ENCODE results near the gene STRA6. TPM values are rescaled to one million over a fixed set of nuclear protein-coding genes. Genes with fewer than 3 reads are reported as not detected.

The STRA6 gene
- total RNA-seq, 1 donor from 2014 or later: 111 TPM

- Mint-ChIP-seq H3K27ac (no peak within 1 kb of the TSS), H3K4me1 (peaks cover 32% of the 10 kb centered on the region), H3K9me3 (no peaks in the 10 kb centered on the region), H3K27me3 (ENCODE audit: low read depth) (peaks cover 97% of the 10 kb centered on the region), H3K36me3 (peaks cover 2% of the 10 kb centered on the region), H3K4me3 (peak within 1 kb of the TSS; percentile 64)
- peak in 1 of 2 experiments; percentile 50 for DNase-seq (ENCODE audit: low spot score in 2 of 2, unreplicated experiment in 2 of 2)
- no peak for TF ChIP-seq CTCF (IDR thresholded peaks at IDR 0.05; ENCODE audit: unreplicated experiment)
Measured at GRCh38 chr15:74130155-74130848, 72.3 kb downstream of the STRA6 start, which contains the start of gene ISLR2. TSS of gene ISLR2 (plus strand) at chr15:74130586. CDS start at chr15:74132755, 2,169 bp downstream.

DNA sequence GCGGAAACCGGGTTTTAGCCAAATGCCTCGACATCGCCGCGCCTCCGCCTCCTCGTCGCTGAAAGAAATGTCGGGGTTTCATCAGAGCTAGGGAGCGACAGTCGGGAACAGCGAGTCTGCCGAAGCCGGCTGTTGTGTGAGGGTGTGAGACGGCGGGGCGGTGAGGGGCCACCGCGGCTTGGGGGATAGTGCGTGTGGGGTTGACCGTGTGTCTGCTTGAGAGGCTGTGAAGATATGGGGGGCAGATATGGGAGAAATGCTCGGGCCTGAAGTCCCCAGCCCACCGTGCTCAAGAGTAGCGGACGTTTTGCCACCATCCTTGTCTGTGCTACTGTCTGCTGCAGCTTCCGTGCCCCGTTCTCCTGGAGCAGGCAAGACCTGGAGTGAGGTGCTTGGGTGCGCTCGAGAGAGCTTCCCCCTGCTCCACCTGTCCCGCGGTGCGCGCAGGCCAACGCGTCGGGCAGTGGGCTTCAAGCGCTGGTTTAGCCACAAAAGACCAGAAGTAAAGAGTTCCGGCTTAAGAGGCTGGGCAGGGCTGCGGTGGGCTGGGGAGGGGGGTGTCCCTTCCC, 72.9 kb downstream of the STRA6 start:
- H3K4me1 Mint-ChIP-seq: peaks cover 27% of the 10 kb centered on the region
- H3K27me3 Mint-ChIP-seq (ENCODE audit: low read depth): peaks cover 97% of the 10 kb centered on the region
- no peak for TF ChIP-seq CTCF (IDR thresholded peaks at IDR 0.05; ENCODE audit: unreplicated experiment)
- H3K36me3 Mint-ChIP-seq: peaks cover 2% of the 10 kb centered on the region
- H3K9me3 Mint-ChIP-seq: no peaks in the 10 kb centered on the region
- H3K4me3 Mint-ChIP-seq: peak overlapping the region; percentile 64
- peak in 1 of 2 experiments; percentile 42 for DNase-seq (ENCODE audit: low spot score in 2 of 2, unreplicated experiment in 2 of 2)
- H3K27ac Mint-ChIP-seq: no peak overlapping the region

Other genes starting within 250 kb of the STRA6 start
- gene STOML1, start 210.5 kb downstream of the STRA6 start, total RNA-seq: 11.1 to 13.7 TPM (median 11.9 TPM) in 3 replicates
- gene PML, start 208.1 kb downstream of the STRA6 start, total RNA-seq: 41.2 to 45.3 TPM (median 43.6 TPM) in 3 replicates
- 0.20 to 0.94 TPM (median 0.29 TPM) in 3 replicates for gene GOLGA6A, start 120.2 kb downstream of the STRA6 start, total RNA-seq
- gene ISLR2, start 72.2 kb downstream of the STRA6 start, total RNA-seq: 1.3 to 1.9 TPM (median 1.4 TPM) in 3 replicates
- gene ISLR, start 29.1 kb downstream of the STRA6 start, total RNA-seq: 59.8 to 66.8 TPM (median 64.9 TPM) in 3 replicates
- 4.2 to 6.4 TPM (median 5.0 TPM) in 3 replicates for gene CCDC33, start 33.5 kb upstream of the STRA6 start, total RNA-seq
- 5.2 to 7.0 TPM (median 5.3 TPM) in 3 replicates for gene CYP11A1, start 164.9 kb upstream of the STRA6 start, total RNA-seq
- gene SEMA7A, start 231.2 kb upstream of the STRA6 start, total RNA-seq: 4.6 to 6.0 TPM (median 5.0 TPM) in 3 replicates